GM18526 (cell line): ENCODE measurements around the gene ZNF300.
"Not testable (repeated sequence)": the region's sequence is repeated elsewhere in the genome, so short reads cannot be mapped to it uniquely, and the experiment has no call there.

Source experiments
- POLR2A ChIP-seq: IDR thresholded peaks from 3 replicates; pipeline ENCODE4 v1.6.1; 2011; ENCODE audit not compliant: insufficient read length; ENCODE audit errors: extremely low read depth

ZNF300 gene

GRCh38 chr5:150851039-150851438 is 53.7 kb downstream of the ZNF300 start:
- no peak for TF ChIP-seq POLR2A

DNA sequence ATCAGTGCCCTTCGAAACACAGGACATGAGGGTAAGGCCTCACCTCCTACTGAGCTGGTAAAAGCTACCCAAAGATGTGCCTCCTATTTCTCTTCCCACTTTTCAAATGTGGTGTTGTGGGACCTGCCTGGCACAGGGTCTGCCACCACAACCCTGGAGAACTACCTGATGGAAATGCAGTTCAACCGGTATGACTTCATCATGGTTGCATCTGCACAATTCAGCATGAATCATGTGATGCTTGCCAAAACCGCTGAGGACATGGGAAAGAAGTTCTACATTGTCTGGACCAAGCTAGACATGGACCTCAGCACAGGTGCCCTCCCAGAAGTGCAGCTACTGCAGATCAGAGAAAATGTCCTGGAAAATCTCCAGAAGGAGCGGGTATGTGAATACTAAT is 56.5 kb downstream of the ZNF300 start:
- no peak for TF ChIP-seq POLR2A

DNA sequence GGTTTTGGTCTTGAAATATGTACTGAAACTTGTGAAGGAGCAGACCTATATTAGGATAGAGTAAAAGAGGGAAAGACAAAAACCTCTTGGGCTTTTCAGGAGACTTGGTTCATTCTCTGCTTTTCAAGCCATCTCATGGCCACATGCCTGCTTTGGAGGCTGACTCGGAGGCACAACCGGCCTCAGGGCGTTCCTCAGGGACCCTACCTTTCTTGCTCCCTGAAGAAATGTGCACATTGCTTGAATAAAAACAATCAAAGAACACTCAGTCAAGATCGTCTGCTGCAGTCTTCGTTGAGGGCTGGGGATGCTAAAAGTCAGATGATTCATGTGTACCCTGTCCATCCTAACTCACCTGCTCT is 57.5 kb downstream of the ZNF300 start:
- TF ChIP-seq POLR2A = no peak

DNA sequence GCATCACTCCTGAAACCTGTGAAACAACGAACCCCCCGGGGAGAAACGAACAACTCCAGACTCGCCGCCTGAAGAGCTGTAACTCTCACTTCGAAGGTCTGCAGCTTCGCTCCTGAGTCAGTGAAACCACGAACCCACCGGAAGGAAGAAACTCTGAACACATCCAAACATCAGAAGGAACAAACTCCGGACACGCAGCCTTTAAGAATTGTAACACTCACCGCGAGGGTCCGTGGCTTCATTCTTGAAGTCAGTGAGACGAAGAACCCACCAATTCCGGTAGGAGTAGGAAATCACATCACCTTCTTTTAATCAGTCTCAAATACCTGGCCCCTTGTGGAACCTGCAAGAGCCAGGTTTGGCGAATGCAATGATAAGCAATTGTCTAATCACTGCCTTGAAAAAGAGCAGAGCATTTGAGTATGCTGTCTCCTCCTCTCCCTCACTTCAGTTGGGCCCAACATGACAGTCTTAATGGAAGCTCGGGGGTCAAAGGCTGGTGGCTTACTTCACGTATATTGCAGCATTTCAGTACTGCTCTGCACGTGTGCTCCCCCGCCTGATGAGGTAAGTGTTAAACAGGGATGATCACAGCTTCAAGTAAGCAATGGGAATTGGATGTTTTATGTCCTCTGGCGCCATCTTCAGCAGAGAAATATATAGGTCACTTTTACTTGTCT is 58.0 kb downstream of the ZNF300 start:
- no peak for TF ChIP-seq POLR2A

GRCh38 chr5:150846308-150846653 is 58.5 kb downstream of the ZNF300 start, which contains the start of gene IRGM:
TSS of gene IRGM (plus strand) at chr5:150846521. CDS start at chr5:150848124, 1,603 bp downstream.
- not testable (repeated sequence) for TF ChIP-seq POLR2A
